ENCODE results near the gene STIM2. TPM values are rescaled to one million over a fixed set of nuclear protein-coding genes. Genes with fewer than 3 reads are reported as not detected.

STIM2 gene
- polyA plus RNA-seq, 3 donors = 8.6 to 16.5 (median 8.8) TPM

GRCh38 chr4:27005905-27006590 lies 145.4 kb downstream of the STIM2 start:
- H3K4me1 Mint-ChIP-seq = no peaks in the 10 kb centered on the region
- intact Hi-C loops (cut with micrococcal nuclease) = no loop called here
- H3K9ac ChIP-seq (ENCODE audit: insufficient read depth, low read length, poor library complexity, severe bottlenecking) = no peak overlapping the region

GRCh38 chr4:27006646-27007045 lies 146.0 kb downstream of the STIM2 start:
- no peaks in the 10 kb centered on the region for H3K9me3 ChIP-seq (replicated peaks in 1 of 2; ENCODE audit: control insufficient read depth in 1 of 2, insufficient read depth in 1 of 2, low read length in 2 of 2)
- H3K4me1 ChIP-seq (ENCODE audit: control insufficient read depth in 1 of 2, insufficient read depth in 2 of 2, low read length in 2 of 2) = no peaks in the 10 kb centered on the region
- H3K4me3 Mint-ChIP-seq = no peak overlapping the region
- intact Hi-C loops (cut with micrococcal nuclease) = no loop called here
- no peak overlapping the region for H3K27ac ChIP-seq (ENCODE audit: low read depth in 1 of 2, low read length in 2 of 2)
- H3K79me2 ChIP-seq (ENCODE audit: insufficient read depth, low read length) = no peaks in the 10 kb centered on the region
- no peak overlapping the region for H3K4me2 ChIP-seq (replicated peaks; ENCODE audit: extremely low read depth, low read length, poor library complexity, severe bottlenecking)
- no peaks in the 10 kb centered on the region for H3K4me1 Mint-ChIP-seq
- H3K27ac Mint-ChIP-seq = no peak overlapping the region
- no peak for DNase-seq
- no peak for TF ChIP-seq CTCF (IDR thresholded peaks at IDR 0.05)
- H2AFZ ChIP-seq (ENCODE audit: insufficient read depth, low read depth, low read length, poor library complexity, severe bottlenecking) = no peak overlapping the region
- no peaks in the 10 kb centered on the region for H3K27me3 ChIP-seq (ENCODE audit: control insufficient read depth in 2 of 2, insufficient read depth in 2 of 2, low read length in 2 of 2)
- no CpG with 5 or more reads among the region's 2 CpGs for WGBS (ENCODE audit: insufficient coverage)
- H3K27me3 Mint-ChIP-seq (ENCODE audit: low read depth in 3 of 3) = no peaks in the 10 kb centered on the region
- H3K36me3 Mint-ChIP-seq = peaks cover 42 to 53% of the 10 kb centered on the region in 2 donors
- no peaks in the 10 kb centered on the region for H3K9me3 Mint-ChIP-seq
- H3K9ac ChIP-seq (ENCODE audit: insufficient read depth, low read length, poor library complexity, severe bottlenecking) = no peak overlapping the region
- H3K4me3 ChIP-seq (replicated peaks in 1 of 3; ENCODE audit: low read depth in 2 of 3, low read length in 3 of 3) = no peak overlapping the region
- H3K36me3 ChIP-seq (replicated peaks in 1 of 2; ENCODE audit: control insufficient read depth in 1 of 2, insufficient read depth in 2 of 2, low read length in 2 of 2) = peaks cover 16 to 66% of the 10 kb centered on the region in 2 donors
- no peaks in the 10 kb centered on the region for H4K20me1 ChIP-seq (ENCODE audit: insufficient read depth, low read length)

More at GRCh38 chr4:27005905-27006590, 145.4 kb downstream of the STIM2 start:
- no peak for TF ChIP-seq CTCF (IDR thresholded peaks at IDR 0.05)
- H2AFZ ChIP-seq (ENCODE audit: insufficient read depth, low read depth, low read length, poor library complexity, severe bottlenecking) = no peak overlapping the region
- no peak overlapping the region for H3K4me2 ChIP-seq (replicated peaks; ENCODE audit: extremely low read depth, low read length, poor library complexity, severe bottlenecking)
- H3K4me1 ChIP-seq (ENCODE audit: control insufficient read depth in 1 of 2, insufficient read depth in 2 of 2, low read length in 2 of 2) = no peaks in the 10 kb centered on the region
- WGBS (ENCODE audit: insufficient coverage) = no CpG with 5 or more reads among the region's 10 CpGs
- H4K20me1 ChIP-seq (ENCODE audit: insufficient read depth, low read length) = no peaks in the 10 kb centered on the region
- no peak overlapping the region for H3K4me3 Mint-ChIP-seq
- H3K9me3 ChIP-seq (replicated peaks in 1 of 2; ENCODE audit: control insufficient read depth in 1 of 2, insufficient read depth in 1 of 2, low read length in 2 of 2) = no peaks in the 10 kb centered on the region
- H3K4me3 ChIP-seq (replicated peaks in 1 of 3; ENCODE audit: low read depth in 2 of 3, low read length in 3 of 3) = no peak overlapping the region
- no peaks in the 10 kb centered on the region for H3K27me3 Mint-ChIP-seq (ENCODE audit: low read depth in 3 of 3)
- H3K9me3 Mint-ChIP-seq = no peaks in the 10 kb centered on the region
- H3K79me2 ChIP-seq (ENCODE audit: insufficient read depth, low read length) = no peaks in the 10 kb centered on the region
- no peak for DNase-seq
- H3K36me3 Mint-ChIP-seq = peaks cover 47 to 49% of the 10 kb centered on the region in 2 donors
- no peak overlapping the region for H3K27ac ChIP-seq (ENCODE audit: low read depth in 1 of 2, low read length in 2 of 2)
- no peaks in the 10 kb centered on the region for H3K27me3 ChIP-seq (ENCODE audit: control insufficient read depth in 2 of 2, insufficient read depth in 2 of 2, low read length in 2 of 2)
- H3K36me3 ChIP-seq (replicated peaks in 1 of 2; ENCODE audit: control insufficient read depth in 1 of 2, insufficient read depth in 2 of 2, low read length in 2 of 2) = peaks cover 16 to 72% of the 10 kb centered on the region in 2 donors
- no peak overlapping the region for H3K27ac Mint-ChIP-seq
